Thyroid gland (tissue), 4 donors: ENCODE measurements around the gene WNT7B. TPM values are rescaled to one million over a fixed set of nuclear protein-coding genes. Genes with fewer than 3 reads are reported as not detected.

Source experiments
- DNase-seq, 2 donors: peaks; one replicate each; pipeline ENCODE4 v3.0.0-alpha.2; 2019
- H3K27ac ChIP-seq, 3 donors: fragments of 200-600 bp; sonication (generic); 1 replicate in 2 of 3; 2 replicates in 1 of 3; pipeline ENCODE4 v1.5.1; 2016 to 2019; ENCODE audit warnings: mild to moderate bottlenecking in 1 of 3, moderate library complexity in 1 of 3
- H3K27me3 ChIP-seq: fragments of 200-600 bp; sonication (generic); one replicate; pipeline ENCODE4 v1.5.1; 2019
- H3K36me3 ChIP-seq, 2 donors: fragments of 200-600 bp; sonication (generic); one replicate each; pipeline ENCODE4 v1.5.1; 2016 to 2019
- H3K4me1 ChIP-seq, 2 donors: fragments of 200-600 bp; sonication (generic); one replicate each; pipeline ENCODE4 v1.5.1; 2017 to 2019
- H3K4me3 ChIP-seq, 3 donors: fragments of 200-600 bp; sonication (generic); replicated peaks in 1 of 3; 1 replicate in 2 of 3; 2 replicates in 1 of 3; pipeline ENCODE4 v1.5.1; 2016; ENCODE audit warnings: mild to moderate bottlenecking in 1 of 3
- H3K9me3 ChIP-seq: fragments of 200-600 bp; sonication (generic); one replicate; pipeline ENCODE4 v1.5.1; 2017
- POLR2A ChIP-seq, 2 donors: fragments of 450-650 bp; IDR thresholded peaks; one replicate each; pipeline ENCODE4 v1.6.1; 2017; ENCODE audit warnings: antibody characterized with exemption in 2 of 2, mild to moderate bottlenecking in 2 of 2, moderate library complexity in 1 of 2
- WGBS, 2 donors: methylation state at CpG; one replicate each; pipeline ENCODE4 v1.1.5; 2017; 5-methylcytosine and 5-hydroxymethylcytosine counted together
- intact Hi-C: fragments of 100-400 bp; cut with DNase I; formaldehyde crosslinking; loops from one replicate; pipeline ENCODE4 v1.15.1; 2023
- total RNA-seq, 4 donors: library from RNA; depleted of rRNA; stranded (reverse); fragments of >200 nt; gene quantifications; one replicate each; pipeline ENCODE4 v1.2.3, GENCODE V29; 2016
- TF ChIP-seq, protein P1 (sequence below), 6 experiments: fragments of 200-600 bp in 3 of 6; fragments of 450-650 bp in 3 of 6; sonication (generic) in 3 of 6; IDR thresholded peaks; one replicate each; pipeline ENCODE4 v1.5.1; 2016 to 2019; ENCODE audit warnings: antibody characterized with exemption in 6 of 6, mild to moderate bottlenecking in 2 of 6, inconsistent platforms in 1 of 6, moderate library complexity in 1 of 6

WNT7B gene
- total RNA-seq, 4 donors from 2014 or later: 0.83 to 4.3 (median 2.5) TPM; not detected in 1

DNA sequence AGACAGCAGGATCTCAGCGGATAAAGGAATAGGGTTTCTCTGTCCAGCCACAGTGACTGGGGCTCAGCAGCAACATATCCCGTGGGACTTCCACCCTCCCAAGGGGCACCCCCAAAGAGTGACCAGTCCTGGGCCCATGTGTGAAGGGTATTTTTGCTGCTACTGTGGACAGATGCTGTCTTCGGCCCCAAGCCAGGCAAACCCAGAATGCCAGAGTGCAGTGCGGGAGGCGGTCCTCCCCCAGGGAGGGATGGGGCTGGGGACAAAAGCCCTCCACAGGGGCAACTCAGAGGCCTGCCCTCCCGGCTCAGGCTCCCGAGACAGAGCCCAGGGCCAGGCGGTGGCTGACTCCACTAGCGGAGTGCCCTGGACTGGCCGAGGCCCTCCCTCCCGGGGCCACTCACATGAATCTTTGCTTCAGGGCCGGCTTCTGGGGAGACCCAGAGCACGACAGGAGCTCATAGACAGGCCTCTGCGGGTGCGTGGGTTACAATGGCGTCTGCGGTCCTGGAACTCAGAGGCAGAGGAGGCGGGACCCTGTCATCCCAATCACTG lies 34.7 kb upstream of the WNT7B start:
- Histone ChIP-seq H3K27ac (peak overlapping the region in 2 of 3 donors; percentile 95 to 98), H3K36me3 (no peaks in the 10 kb centered on the region), H3K4me1 (peaks cover 36 to 58% of the 10 kb centered on the region in 2 donors), H3K9me3 (no peaks in the 10 kb centered on the region), H3K4me3 (no peak overlapping the region), H3K27me3 (no peaks in the 10 kb centered on the region)
- DNase-seq: no peak
- 77 to 86% methylated on average over 9 to 11 of the region's 18 CpGs for WGBS, 2 donors
- no peak for TF ChIP-seq POLR2A (IDR thresholded peaks at IDR 0.05)
- TF ChIP-seq, protein P1, sequence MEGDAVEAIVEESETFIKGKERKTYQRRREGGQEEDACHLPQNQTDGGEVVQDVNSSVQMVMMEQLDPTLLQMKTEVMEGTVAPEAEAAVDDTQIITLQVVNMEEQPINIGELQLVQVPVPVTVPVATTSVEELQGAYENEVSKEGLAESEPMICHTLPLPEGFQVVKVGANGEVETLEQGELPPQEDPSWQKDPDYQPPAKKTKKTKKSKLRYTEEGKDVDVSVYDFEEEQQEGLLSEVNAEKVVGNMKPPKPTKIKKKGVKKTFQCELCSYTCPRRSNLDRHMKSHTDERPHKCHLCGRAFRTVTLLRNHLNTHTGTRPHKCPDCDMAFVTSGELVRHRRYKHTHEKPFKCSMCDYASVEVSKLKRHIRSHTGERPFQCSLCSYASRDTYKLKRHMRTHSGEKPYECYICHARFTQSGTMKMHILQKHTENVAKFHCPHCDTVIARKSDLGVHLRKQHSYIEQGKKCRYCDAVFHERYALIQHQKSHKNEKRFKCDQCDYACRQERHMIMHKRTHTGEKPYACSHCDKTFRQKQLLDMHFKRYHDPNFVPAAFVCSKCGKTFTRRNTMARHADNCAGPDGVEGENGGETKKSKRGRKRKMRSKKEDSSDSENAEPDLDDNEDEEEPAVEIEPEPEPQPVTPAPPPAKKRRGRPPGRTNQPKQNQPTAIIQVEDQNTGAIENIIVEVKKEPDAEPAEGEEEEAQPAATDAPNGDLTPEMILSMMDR (IDR thresholded peaks at IDR 0.05): no peak
- intact Hi-C loops: no loop called here

DNA sequence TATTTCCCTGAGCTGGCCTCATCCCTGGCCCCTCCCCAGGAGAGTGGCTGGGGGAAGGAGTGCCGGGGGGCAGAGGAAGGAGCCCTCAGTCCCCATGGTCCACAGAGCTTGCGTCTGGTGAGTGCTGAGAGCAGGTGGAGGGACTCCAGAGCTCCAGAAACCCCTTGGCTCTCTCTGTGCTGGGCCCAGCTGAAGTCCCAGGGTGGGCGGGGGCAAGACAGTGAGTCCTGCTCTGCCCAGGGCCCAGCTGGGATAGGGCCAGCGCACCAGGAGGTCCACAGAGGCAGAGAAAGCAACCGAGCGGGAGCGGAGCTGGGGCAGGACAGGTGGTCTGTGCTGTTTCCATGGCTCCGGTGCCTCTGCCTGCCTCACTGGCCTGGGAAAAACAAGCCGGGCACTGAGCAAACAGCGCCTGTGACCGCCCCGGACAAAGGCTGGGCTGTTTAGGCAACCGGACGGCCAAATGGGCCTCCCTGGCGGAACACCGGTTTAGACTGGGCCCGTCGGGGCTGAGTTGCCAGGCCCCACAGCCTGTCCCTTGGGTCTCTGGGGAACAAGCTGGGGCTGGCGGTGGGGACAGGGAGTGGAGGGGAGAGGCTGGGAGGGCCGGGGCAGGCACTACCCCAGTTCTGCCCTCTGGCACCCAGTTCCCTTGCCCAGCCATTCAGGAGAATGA lies 34.1 kb upstream of the WNT7B start:
- peak; percentile 21 to 53 for DNase-seq
- TF ChIP-seq, protein P1 (IDR thresholded peaks at IDR 0.05): no peak
- peak in 1 of 2 donors; percentile 50 for TF ChIP-seq POLR2A (IDR thresholded peaks at IDR 0.05)
- no peaks in the 10 kb centered on the region for H3K9me3 ChIP-seq
- 81 to 85% methylated on average over 13 to 17 of the region's 20 CpGs for WGBS, 2 donors
- H3K27ac ChIP-seq: peak overlapping the region in 2 of 3 donors; percentile 95 to 98
- H3K4me1 ChIP-seq: peaks cover 40 to 64% of the 10 kb centered on the region in 2 donors
- no peak overlapping the region for H3K4me3 ChIP-seq
- intact Hi-C loops: no loop called here
- no peaks in the 10 kb centered on the region for H3K27me3 ChIP-seq
- H3K36me3 ChIP-seq: no peaks in the 10 kb centered on the region

DNA sequence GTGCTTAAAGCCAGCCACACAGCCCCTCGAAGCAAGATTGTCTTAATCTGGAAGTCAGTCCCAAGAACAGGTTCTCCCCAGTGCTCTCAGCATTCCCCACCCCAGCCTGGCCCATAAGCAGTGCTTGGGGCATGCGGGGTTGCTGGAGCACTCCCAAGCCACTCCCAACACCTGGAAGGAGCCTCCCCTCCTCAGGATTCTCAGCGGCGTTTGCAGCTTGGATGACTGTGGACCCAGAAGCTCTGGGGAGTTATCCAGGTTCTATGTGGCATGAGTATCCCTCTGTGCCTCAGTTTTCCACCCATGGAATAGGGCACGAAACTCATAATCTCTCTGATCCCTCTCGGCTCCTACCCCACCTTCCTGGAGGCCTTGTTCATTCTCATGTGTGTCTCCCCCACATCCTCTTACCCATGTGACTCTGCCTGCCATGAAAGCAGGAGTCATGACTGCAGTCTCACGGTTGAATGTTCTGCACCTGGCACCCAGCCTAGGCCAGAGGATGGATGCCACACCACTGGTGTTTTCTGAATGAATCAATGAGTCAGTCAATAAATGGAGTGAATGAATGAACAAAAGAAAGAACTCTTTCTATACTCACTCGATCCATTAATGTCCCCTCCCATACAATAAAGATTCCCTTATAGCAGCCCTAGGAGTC lies 33.4 kb upstream of the WNT7B start:
- peaks cover 40 to 72% of the 10 kb centered on the region in 2 donors for H3K4me1 ChIP-seq
- H3K36me3 ChIP-seq: no peaks in the 10 kb centered on the region
- no peak overlapping the region for H3K4me3 ChIP-seq
- intact Hi-C loops: no loop called here
- H3K27ac ChIP-seq: peak overlapping the region in 2 of 3 donors; percentile 95 to 98
- DNase-seq: peak; percentile 51 to 64
- H3K9me3 ChIP-seq: no peaks in the 10 kb centered on the region
- TF ChIP-seq, protein P1 (IDR thresholded peaks at IDR 0.05): no peak
- TF ChIP-seq POLR2A (IDR thresholded peaks at IDR 0.05): no peak
- no peaks in the 10 kb centered on the region for H3K27me3 ChIP-seq
- 69 to 74% methylated on average over 7 of the region's 8 CpGs for WGBS, 2 donors

DNA sequence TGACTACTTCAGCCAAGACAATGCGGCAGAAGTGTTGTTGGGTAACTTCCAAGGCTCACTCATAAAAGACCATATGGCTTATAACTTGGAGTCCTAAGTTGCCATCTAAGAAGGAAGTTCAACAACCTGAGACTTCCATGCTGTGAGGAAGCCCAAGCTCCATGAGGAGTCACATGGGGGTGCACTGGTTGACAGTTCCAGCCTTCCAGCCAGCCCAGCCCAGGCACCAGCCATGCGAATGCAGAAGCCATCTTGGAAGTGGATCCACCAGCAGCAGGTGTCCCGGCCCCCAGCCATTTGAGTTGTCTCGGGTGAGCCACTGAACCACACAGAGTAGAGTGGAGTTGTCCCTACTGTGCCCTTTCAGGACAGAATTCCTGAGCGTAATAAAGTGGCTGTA lies 32.8 kb upstream of the WNT7B start:
- H3K36me3 ChIP-seq: no peaks in the 10 kb centered on the region
- peaks cover 40 to 69% of the 10 kb centered on the region in 2 donors for H3K4me1 ChIP-seq
- H3K27me3 ChIP-seq: no peaks in the 10 kb centered on the region
- 96 to 98% methylated on average over 5 of the region's 5 CpGs for WGBS, 2 donors
- intact Hi-C loops: loop anchor here (5.0 kb wide), 2 partner anchors 63 to 108 kb away; no protein-coding TSS in a partner anchor
- no peak overlapping the region for H3K4me3 ChIP-seq
- TF ChIP-seq POLR2A (IDR thresholded peaks at IDR 0.05): no peak
- TF ChIP-seq, protein P1 (IDR thresholded peaks at IDR 0.05): no peak
- no peak for DNase-seq
- no peaks in the 10 kb centered on the region for H3K9me3 ChIP-seq
- H3K27ac ChIP-seq: peak overlapping the region in 1 of 3 donors; percentile 95
